Measurements from ENCODE around the gene PELO. TPM values are rescaled to one million over a fixed set of nuclear protein-coding genes. Genes with fewer than 3 reads are reported as not detected.

Gene PELO
- total and polyA plus RNA-seq, 2 donors (not counting 1 experiment from before 2014, with no cell fraction given), result 2.2 to 5.8 TPM

GRCh38 chr5:52811067-52811749 lies 23.5 kb downstream of the PELO start:
- DNase-seq, result no peak
- no CpG with 5 or more reads among the region's 3 CpGs for WGBS (ENCODE audit: insufficient coverage)
- Histone ChIP-seq H3K27me3 (replicated peaks in 1 of 4; ENCODE audit: control extremely low read depth in 1 of 4, control insufficient read depth in 3 of 4, insufficient read depth in 4 of 4, low read length in 3 of 4) (no peaks in the 10 kb centered on the region), H2AFZ (ENCODE audit: insufficient read depth, low read depth, low read length, poor library complexity, severe bottlenecking) (no peak overlapping the region), H3K9me3 (ENCODE audit: control extremely low read depth in 1 of 3, control insufficient read depth in 2 of 3, insufficient read depth in 1 of 3, low read length in 2 of 3) (no peaks in the 10 kb centered on the region), H3K4me1 (ENCODE audit: control insufficient read depth in 2 of 2, insufficient read depth in 2 of 2, low read length in 2 of 2) (no peaks in the 10 kb centered on the region), H3K4me3 (ENCODE audit: control extremely low read depth in 1 of 5, extremely low read depth in 1 of 5, insufficient read depth in 1 of 5, low read depth in 2 of 5, low read length in 4 of 5) (no peak overlapping the region), H4K20me1 (ENCODE audit: control insufficient read depth, insufficient read depth, low read length, poor library complexity, severe bottlenecking) (no peaks in the 10 kb centered on the region), H3K27ac (ENCODE audit: low read length in 2 of 2) (no peak overlapping the region), H3K79me2 (ENCODE audit: control insufficient read depth, insufficient read depth, low read length) (no peaks in the 10 kb centered on the region), H3K9ac (ENCODE audit: low read length) (no peak overlapping the region), H3K36me3 (replicated peaks in 1 of 2; ENCODE audit: control extremely low read depth in 1 of 2, control insufficient read depth in 1 of 2, extremely low read depth in 1 of 2, insufficient read depth in 2 of 2, low read length in 1 of 2) (no peaks in the 10 kb centered on the region), H3K4me2 (replicated peaks; ENCODE audit: low read depth, low read length, poor library complexity, severe bottlenecking) (no peak overlapping the region)
- CTCF ChIA-PET, result no interaction called here
- no peaks in the 10 kb centered on the region for H3K9me3 Mint-ChIP-seq (ENCODE audit: insufficient read depth)
- TF ChIP-seq EZH2 (IDR thresholded peaks at IDR 0.05; ENCODE audit: borderline replicate concordance, insufficient read depth, low read depth, low read length, poor library complexity, severe bottlenecking) (no peak), CTCF (IDR thresholded peaks at IDR 0.05) (no peak)
- H3K27ac Mint-ChIP-seq, result no peak overlapping the region
- H3K4me1 Mint-ChIP-seq, result no peaks in the 10 kb centered on the region
- peaks cover 4% of the 10 kb centered on the region for H3K27me3 Mint-ChIP-seq
- intact Hi-C loops (cut with micrococcal nuclease), result no loop called here
- no peak for ATAC-seq (ENCODE audit: low read depth)
- POLR2A ChIA-PET, result no interaction called here
- H3K4me3 Mint-ChIP-seq, result no peak overlapping the region

DNA sequence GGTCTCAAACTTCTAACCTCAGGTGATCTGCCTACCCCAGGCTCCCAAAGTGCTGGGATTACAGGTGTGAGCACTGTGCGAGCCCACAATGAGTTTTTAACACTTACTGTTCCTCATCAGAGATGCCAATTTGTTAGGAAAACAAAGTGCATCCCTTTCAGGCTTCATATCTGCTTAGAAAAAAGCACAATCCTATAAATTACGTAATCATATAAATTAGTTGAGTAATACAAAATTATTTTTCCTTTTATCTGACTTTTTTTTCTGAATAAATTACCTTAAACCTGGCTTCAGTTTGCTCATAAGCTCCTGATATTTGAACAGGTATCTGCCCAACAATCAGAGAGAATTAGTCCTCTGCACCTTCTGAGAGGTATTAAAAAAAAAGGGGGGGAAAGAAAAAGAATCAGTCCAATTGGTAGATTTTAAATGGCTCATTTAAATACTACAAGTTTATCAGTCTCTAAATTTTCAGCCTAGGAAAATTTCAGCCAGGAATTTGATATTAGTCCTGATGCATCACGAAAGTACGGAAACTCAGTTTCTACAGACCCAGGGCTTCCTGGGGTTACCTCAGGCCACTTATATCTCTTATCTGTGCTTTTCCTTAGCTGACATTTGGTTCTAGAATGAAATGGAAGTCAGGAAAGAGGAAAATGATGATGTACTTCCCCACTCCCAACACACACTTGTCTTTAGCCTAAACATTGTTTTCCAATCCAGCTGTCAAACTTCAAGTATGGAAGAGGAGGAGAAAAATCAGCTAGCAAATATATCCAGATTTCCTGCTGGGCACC lies 26.8 kb downstream of the PELO start:
- Mint-ChIP-seq H3K27ac (no peak overlapping the region), H3K9me3 (ENCODE audit: insufficient read depth) (no peaks in the 10 kb centered on the region), H3K4me3 (no peak overlapping the region), H3K27me3 (peaks cover 4% of the 10 kb centered on the region), H3K4me1 (no peaks in the 10 kb centered on the region)
- no peaks in the 10 kb centered on the region for H4K20me1 ChIP-seq (ENCODE audit: control insufficient read depth, insufficient read depth, low read length, poor library complexity, severe bottlenecking)
- DNase-seq (no peak), ATAC-seq (ENCODE audit: low read depth) (no peak)
- no peak overlapping the region for H3K4me3 ChIP-seq (ENCODE audit: control extremely low read depth in 1 of 5, extremely low read depth in 1 of 5, insufficient read depth in 1 of 5, low read depth in 2 of 5, low read length in 4 of 5)
- intact Hi-C loops (cut with micrococcal nuclease), result no loop called here
- WGBS (ENCODE audit: insufficient coverage), result 83% methylated on average over 1 of the region's 4 CpGs
- H3K27ac ChIP-seq (ENCODE audit: low read length in 2 of 2), result no peak overlapping the region
- no peaks in the 10 kb centered on the region for H3K79me2 ChIP-seq (ENCODE audit: control insufficient read depth, insufficient read depth, low read length)
- H3K4me2 ChIP-seq (replicated peaks; ENCODE audit: low read depth, low read length, poor library complexity, severe bottlenecking), result no peak overlapping the region
- ChIA-PET CTCF (no interaction called here), POLR2A (no interaction called here)
- TF ChIP-seq CTCF (IDR thresholded peaks at IDR 0.05), result no peak
- no peak for TF ChIP-seq EZH2 (IDR thresholded peaks at IDR 0.05; ENCODE audit: borderline replicate concordance, insufficient read depth, low read depth, low read length, poor library complexity, severe bottlenecking)
- no peak overlapping the region for H3K9ac ChIP-seq (ENCODE audit: low read length)
- no peak overlapping the region for H2AFZ ChIP-seq (ENCODE audit: insufficient read depth, low read depth, low read length, poor library complexity, severe bottlenecking)
- no peaks in the 10 kb centered on the region for H3K4me1 ChIP-seq (ENCODE audit: control insufficient read depth in 2 of 2, insufficient read depth in 2 of 2, low read length in 2 of 2)
- peaks cover 0 to 2% (median 0%) of the 10 kb centered on the region in 4 experiments for H3K27me3 ChIP-seq (replicated peaks in 1 of 4; ENCODE audit: control extremely low read depth in 1 of 4, control insufficient read depth in 3 of 4, insufficient read depth in 4 of 4, low read length in 3 of 4)
- no peaks in the 10 kb centered on the region for H3K9me3 ChIP-seq (ENCODE audit: control extremely low read depth in 1 of 3, control insufficient read depth in 2 of 3, insufficient read depth in 1 of 3, low read length in 2 of 3)
- no peaks in the 10 kb centered on the region for H3K36me3 ChIP-seq (replicated peaks in 1 of 2; ENCODE audit: control extremely low read depth in 1 of 2, control insufficient read depth in 1 of 2, extremely low read depth in 1 of 2, insufficient read depth in 2 of 2, low read length in 1 of 2)
